Activated CD8-positive, alpha-beta memory T cell treated with anti-CD3 and anti-CD28 coated beads for 36 hours (primary cell): Measurements from ENCODE around the gene BUD31. TPM values are rescaled to one million over a fixed set of nuclear protein-coding genes. Genes with fewer than 3 reads are reported as not detected.

Experiments
- CTCF ChIA-PET: fragments of 350-600 bp; sonication (Branson Sonifier 250); formaldehyde crosslinking; loops from one replicate; lab custom pipeline; 2021; ENCODE audit warnings: antibody characterized with exemption; lab: Charles Lee
- POLR2A ChIA-PET: fragments of 350-600 bp; sonication (Branson Sonifier 250); formaldehyde crosslinking; loops from one replicate; lab custom pipeline; 2021; ENCODE audit warnings: antibody characterized with exemption; lab: Charles Lee
- total RNA-seq, 2 experiments: library from RNA; stranded (reverse); gene quantifications; one replicate each; pipeline ENCODE4 v1.2.3, GENCODE V29; 2021

BUD31 gene
- total RNA-seq, 2 experiments from 2014 or later = 173 to 180 TPM

DNA sequence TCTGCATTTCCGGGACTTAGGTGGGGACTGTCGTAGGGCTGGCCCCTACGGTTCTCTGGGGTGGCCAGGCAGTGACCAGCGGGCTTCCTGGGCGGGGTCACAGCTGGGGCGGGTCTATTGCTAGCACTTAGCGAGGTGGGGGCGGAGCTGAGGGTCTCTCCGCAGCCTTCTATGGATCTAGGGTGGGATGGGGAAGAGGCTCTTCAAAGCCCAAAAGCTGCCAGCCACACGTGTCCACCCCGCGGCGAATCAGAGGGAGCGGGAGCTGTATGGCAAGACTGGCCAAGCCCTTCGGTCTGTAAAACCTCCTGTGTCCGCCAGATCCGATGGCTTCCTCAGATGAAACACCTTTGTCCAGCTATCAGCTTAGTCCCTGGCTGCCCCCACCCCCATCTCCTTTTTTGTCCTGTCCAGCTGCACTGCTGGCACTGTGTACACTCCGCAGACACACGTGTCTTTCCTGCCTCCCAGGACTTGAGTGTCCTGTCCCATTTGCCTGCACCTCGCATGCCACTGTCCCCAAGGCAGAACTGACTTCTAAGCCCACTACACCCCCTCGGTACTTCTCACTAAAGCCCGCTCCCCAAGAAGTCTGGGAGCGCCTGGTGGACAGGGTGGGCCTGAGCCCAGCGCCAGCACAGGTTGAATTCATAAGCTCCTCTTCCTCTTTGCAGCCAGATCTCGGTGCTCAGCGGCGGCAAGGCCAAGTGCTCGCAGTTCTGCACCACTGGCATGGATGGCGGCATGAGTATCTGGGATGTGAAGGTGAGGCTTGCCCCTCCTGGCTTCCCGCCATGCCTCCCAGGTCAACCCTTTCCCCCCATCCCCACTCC lies 15.2 kb upstream of the BUD31 start:
- POLR2A ChIA-PET = interaction anchor here (0.5 to 4.6 kb wide), 4 partner anchors 8 to 755 kb away, joined by 6 to 38 read pairs (median 9); partner anchors contain the start of genes BUD31 and PDAP1

DNA sequence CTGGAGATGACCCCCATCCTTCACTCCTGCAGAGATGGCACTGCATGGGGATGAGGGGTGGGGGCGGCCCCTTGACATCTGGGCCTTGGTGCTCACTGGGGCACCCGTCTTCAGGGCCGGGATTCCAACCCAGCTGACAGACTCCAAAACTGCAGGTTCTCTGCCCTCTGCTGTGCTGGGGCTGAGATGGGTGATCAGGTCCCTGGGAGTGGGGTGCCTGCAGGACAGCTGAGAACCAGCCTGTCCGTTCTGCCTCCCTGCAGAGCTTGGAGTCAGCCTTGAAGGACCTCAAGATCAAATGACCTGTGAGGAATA lies 14.6 kb upstream of the BUD31 start:
- ChIA-PET POLR2A (interaction anchor here (0.7 to 4.6 kb wide), 2 partner anchors 9 to 13 kb away, joined by 12 to 38 read pairs; partner anchors contain the start of genes BUD31 and PDAP1), CTCF (interaction anchor here (0.6 to 2.2 kb wide), 4 partner anchors 14 to 1996 kb away, joined by 3 to 8 read pairs (median 3); partner anchors contain the start of genes BUD31 and PDAP1)

More for the DNA sequence above, 15.2 kb upstream of the BUD31 start:
- CTCF ChIA-PET = interaction anchor here (0.6 to 2.2 kb wide), 5 partner anchors 13 to 1485 kb away, joined by 3 to 8 read pairs (median 3); partner anchors contain the start of genes BUD31 and PDAP1

DNA sequence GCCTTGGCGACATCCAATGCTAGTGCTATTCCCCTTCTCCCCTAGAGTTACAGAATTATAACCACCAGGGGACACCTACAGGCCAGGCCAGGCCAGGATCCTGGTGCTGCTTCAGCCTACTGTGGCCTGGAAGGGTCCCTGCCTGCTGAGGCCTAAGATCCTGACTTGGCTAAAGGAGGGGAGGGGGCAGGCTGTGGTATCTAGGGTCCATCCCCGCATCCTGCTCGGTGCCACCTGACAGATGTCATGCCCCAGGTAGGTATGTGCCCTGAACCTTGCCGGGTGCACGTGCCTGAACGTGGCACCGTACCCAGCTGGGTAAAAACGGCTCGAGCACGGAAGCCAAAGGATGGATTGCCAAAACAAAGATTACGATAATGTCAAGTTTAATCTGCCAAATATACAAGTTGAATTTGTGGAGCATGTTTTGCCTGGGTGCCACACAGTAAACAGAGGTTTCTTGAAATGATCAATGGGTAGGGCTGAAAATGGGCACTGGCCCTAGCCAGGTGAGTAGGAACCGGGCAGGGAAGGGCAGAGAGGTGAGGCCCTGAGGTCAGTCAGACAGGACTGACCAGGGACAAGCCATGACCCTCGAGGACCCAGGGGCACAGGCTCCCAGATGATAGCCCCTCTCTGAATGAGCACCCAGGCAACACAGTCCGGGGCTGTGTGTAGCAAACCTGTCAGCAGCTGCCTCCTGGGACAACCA lies 13.0 kb upstream of the BUD31 start:
- ChIA-PET CTCF (interaction anchor here (2.2 kb wide), 1 partner anchor 12 kb away, joined by 8 read pairs; the partner anchor contains the start of genes BUD31 and PDAP1), POLR2A (interaction anchor here (4.6 kb wide), 1 partner anchor 11 kb away, joined by 38 read pairs; the partner anchor contains the start of genes BUD31 and PDAP1)

DNA sequence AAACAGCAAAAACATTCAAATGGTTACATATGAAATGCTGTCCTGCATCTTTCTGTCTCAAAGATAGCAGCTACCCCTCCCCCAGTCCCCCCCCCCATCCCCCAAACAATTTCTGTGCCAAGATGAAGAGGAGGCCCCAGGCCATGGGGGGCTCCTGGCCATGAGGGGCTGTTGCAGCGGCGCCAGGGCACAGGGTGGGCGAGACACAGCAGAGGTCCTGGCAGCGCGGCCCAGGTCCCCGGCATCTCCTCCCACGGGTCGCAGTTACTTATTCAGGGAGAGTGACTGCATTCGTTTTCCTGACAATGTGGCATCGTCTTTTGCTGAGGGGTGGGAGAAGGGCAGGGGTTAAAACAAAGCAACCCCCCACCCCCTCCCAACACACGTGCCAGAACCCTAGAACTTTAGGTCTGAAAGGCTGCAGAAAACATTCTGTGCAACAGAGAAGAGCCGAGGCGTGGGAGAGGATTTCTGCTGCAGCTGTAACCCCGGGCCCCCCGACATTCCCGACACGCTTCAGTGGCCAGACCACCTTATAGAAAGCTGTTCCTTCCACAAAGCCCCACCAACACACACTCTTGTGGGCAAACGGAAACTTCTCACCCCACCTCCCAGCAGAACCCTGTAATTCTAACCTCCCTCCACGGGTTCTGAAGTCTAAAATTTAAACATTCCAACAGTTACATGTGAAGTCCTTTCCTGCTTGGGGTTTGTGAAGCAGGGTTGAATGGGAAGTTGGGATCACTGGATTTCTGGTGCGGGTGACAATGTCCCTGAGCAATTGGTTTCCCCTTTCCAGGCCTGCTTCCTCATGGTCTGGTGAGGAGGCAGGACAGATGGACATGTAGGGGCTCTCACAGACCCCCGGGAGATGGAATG lies 12.1 kb upstream of the BUD31 start:
- CTCF ChIA-PET = no interaction called here
- POLR2A ChIA-PET = interaction anchor here (1.5 to 4.6 kb wide), 2 partner anchors 10 to 11 kb away, joined by 3 to 38 read pairs; partner anchors contain the start of genes BUD31 and PDAP1

DNA sequence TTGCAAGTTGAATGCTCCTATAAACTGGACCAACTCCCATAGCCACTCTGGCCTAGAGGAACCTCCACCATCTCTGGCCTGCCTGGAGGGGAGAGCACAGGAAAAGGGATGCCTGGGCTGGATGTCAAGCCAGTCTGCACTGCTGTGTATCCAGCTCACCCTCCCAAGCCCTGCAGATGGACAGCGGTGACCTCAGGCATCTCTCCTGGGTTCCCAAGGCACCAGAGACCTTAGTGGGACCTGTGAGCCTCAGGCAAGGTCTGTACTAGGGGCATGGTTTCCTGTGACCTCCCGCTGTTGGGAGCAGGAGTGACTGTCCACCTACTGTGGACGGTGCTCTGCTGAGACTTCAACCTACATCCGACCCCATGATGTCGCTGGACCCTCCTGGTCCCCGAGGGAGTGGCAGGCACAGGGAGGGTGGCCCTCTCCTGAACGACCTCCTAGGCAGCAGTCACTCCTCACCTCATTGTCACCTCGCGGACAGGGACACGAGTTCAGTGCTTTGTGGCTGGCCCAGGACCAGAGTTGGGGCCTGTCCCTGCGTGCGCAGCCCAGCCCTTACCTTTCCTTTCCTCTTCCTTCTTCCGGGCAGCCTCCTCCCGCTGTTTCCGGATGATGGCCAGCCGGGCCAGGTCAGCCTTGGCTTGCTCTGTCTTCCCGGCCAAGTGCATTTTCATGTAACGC lies 11.3 kb upstream of the BUD31 start:
- ChIA-PET POLR2A (interaction anchor here (1.5 kb wide), 1 partner anchor 10 kb away, joined by 3 read pairs; no protein-coding TSS in a partner anchor), CTCF (interaction anchor here (0.6 kb wide), 1 partner anchor 147 kb away, joined by 3 read pairs; no protein-coding TSS in a partner anchor)

DNA sequence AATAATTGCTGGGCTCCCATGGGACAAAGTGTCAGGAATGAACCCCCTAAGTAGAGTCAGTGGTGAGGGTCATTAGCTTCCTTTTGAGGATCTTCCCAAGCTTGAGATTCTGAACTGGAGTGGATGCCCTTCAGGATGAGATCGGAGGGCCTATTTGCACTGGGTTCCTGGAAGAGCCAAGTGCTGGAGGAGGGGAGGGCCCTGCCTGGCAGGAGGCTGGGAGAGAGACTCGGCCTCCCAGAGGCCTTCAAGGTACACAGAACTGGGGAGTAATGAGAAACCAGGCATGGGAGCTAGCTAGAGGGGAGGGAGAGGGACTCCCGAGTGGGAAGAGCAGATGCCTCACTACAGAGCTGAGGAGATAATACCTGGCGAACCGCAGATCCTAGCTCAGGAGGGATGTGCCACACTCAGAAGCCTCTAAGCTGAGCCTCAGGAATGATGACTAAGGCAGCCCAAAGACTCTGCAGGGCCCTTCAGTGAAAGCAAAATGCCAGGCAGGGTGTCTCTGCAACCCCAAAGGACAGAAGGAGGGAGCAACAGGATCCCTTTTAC lies 9.8 kb upstream of the BUD31 start:
- POLR2A ChIA-PET = interaction anchor here (0.6 to 1.6 kb wide), 3 partner anchors 9 to 375 kb away, joined by 3 to 9 read pairs (median 8); partner anchors contain the start of genes BUD31 and PDAP1

DNA sequence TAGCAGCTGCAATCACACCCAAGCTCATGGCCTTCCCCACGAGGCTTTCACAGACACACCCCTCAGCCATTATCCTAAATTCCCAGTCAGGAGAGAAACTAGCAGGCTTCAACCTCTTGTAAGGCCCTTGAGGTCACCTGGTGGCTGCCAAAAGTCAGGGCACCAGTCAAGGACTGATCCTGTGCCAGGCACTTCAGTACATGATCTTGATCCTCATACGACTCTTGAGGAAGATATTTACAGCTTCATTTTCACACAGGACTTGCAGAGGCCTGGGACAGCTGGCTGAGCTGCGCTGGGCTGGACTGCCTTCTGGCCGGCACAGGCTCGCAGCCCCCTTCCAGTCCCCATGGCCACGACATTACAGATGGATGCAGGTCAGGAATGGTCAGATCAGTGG lies 9.2 kb upstream of the BUD31 start:
- POLR2A ChIA-PET = interaction anchor here (1.0 to 1.6 kb wide), 2 partner anchors 9 kb away, joined by 3 to 9 read pairs; partner anchors contain the start of genes BUD31 and PDAP1

More for the DNA sequence above, 9.8 kb upstream of the BUD31 start:
- CTCF ChIA-PET = interaction anchor here (1.2 kb wide), 1 partner anchor 8 kb away, joined by 3 read pairs; no protein-coding TSS in a partner anchor

DNA sequence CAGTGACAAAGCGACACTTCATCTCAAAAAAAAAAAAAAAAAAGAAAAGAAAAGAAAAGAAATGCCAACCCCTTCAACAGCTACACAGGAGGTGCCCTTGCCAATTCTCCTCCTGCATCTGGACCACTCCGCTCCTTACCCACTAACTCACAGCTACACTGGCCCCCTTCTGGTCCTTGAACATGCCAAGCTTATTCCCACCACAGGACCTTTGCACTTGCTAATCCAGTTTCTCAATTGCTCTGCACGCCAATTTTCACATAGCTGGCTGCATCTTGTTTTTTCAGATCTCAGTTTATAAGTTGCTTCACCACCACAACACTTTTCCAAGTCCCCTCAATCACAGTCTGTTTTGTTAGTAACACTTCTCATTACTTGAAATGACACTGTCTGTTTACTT lies 5.9 kb upstream of the BUD31 start:
- CTCF ChIA-PET = interaction anchor here (0.6 to 1.0 kb wide), 3 partner anchors 10 to 57 kb away, joined by 3 to 5 read pairs (median 4); no protein-coding TSS in a partner anchor
- POLR2A ChIA-PET = no interaction called here

More for the DNA sequence above, 9.2 kb upstream of the BUD31 start:
- CTCF ChIA-PET = no interaction called here

DNA sequence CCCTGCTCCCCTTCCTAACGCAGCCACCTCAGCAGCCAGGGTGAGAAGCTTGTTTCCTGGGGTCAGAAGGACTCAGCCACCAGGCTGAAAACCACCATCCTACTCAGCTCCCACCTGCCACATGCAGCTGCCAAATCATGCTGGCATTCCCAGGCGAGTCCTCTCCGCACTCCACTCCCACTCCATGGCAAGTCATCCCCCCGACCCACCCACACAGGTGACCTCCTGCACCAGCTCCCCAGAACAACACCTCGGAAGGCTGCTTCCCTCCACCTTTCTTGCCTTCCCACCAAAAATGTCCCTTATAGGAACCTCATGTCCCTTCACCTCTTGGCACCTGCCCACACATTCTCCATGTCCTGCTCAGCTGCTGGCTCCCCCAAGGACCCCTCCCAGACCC lies 5.0 kb upstream of the BUD31 start:
- POLR2A ChIA-PET = no interaction called here
- CTCF ChIA-PET = interaction anchor here (1.3 kb wide), 1 partner anchor 17 kb away, joined by 4 read pairs; no protein-coding TSS in a partner anchor

DNA sequence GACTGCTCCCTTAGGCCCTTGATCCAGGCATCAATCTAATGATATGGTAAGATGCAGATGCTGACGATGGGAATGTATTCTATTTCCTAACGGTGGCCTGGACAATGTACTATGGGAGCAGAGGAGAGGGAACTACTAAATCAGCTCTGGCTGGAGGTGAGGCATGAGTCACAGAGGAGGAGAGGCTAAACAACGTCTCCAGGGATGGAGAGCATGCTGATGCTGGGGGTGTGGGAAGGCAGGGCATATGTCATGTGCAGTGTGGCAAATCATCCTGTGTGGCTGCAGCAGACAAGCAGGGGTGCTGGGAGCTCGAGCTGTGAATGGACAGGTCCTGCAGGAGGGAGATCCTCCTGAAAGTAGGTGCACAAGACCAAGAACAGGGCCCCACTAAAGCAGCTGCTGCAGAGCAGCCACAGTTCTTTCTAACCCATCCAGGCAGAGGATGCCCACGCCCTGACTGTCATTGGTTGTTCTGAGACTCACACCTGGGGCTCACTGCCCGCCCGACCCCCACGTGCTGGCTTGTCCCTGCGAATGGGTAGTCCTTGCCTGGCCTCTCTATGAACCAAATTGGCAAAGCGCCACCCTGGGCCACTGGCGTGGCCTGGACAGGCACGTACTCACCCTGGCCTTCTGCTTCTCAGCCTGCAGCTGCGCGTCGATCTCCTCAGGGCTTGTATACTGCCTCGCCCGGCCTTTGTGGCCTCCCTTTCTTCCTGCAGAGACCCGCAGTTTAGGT lies 4.4 kb upstream of the BUD31 start:
- CTCF ChIA-PET = interaction anchor here (1.3 kb wide), 1 partner anchor 18 kb away, joined by 4 read pairs; no protein-coding TSS in a partner anchor

DNA sequence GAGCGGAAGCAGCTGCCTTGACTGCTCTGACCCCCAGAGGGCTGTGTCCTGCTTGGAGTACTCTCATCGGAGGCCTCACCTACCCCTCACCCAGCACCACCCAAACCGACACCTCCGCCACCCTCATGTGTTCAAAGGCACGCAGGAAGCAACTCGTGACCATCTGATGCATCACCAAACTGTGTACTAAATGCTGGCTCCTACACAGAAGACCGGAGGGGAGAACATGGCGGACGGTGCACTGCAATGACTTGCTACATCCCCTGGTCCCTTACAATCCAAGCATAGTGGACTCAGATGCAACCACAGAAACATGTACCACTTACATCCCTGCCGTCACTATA lies 3.8 kb upstream of the BUD31 start:
- ChIA-PET CTCF (no interaction called here), POLR2A (interaction anchor here (5.3 kb wide), 1 partner anchor 11 kb away, joined by 38 read pairs; no protein-coding TSS in a partner anchor)

More for the DNA sequence above, 4.4 kb upstream of the BUD31 start:
- POLR2A ChIA-PET = interaction anchor here (5.3 kb wide), 1 partner anchor 10 kb away, joined by 38 read pairs; no protein-coding TSS in a partner anchor

DNA sequence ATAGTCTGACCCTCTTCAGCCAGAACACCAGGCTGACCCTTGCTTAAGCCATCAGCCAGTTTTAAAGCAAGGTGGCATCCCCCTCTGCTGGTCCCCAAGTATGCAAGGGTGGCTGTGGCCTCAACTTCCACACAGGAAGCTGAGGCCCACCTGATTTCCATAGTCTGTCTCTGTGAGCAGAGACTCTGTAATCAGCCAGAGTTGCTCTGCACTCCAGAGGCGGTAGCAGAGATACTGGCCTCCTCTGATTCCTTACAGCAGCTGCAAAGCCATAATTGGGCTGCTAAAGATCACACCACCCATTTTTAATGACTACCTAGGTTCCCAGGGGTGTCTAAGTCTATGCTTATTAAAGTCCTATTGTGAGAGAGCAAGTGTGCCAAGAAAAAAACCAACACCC lies 2.2 kb upstream of the BUD31 start:
- ChIA-PET POLR2A (interaction anchor here (5.3 kb wide), 1 partner anchor 13 kb away, joined by 38 read pairs; no protein-coding TSS in a partner anchor), CTCF (interaction anchor here (1.0 to 2.6 kb wide), 3 partner anchors 12 to 46 kb away, joined by 3 to 9 read pairs (median 8); no protein-coding TSS in a partner anchor)

DNA sequence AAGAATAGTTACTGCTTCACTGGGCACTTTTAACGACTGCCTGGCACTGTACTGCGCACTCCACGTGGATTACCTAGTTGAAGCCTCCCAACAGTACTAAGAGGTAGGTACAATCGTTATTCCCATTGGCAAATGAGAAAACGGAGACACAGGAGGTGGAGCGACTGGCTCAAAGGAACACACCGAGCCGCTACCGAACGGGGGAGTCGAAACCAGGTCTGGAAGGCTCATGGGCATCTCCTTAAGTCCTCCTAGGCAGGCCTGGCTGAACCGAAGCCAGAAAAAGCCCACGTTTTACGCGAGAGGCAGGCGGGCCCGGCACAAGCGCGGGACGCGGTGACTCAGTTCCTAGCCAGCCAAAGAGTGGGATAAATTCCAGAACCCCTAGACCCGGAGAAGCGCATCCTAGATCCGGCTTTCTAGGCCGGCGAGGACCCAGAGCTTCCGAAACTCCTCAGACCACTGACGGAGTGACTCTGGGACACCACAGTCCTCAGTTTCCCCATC lies 844 bp upstream of the BUD31 start:
- ChIA-PET POLR2A (interaction anchor here (0.6 to 5.3 kb wide), 7 partner anchors 9 to 92 kb away, joined by 3 to 38 read pairs (median 3); partner anchors contain the start of genes PTCD1 and ZNF394), CTCF (interaction anchor here (1.0 to 2.6 kb wide), 4 partner anchors 9 to 47 kb away, joined by 3 to 9 read pairs (median 6); no protein-coding TSS in a partner anchor)

DNA sequence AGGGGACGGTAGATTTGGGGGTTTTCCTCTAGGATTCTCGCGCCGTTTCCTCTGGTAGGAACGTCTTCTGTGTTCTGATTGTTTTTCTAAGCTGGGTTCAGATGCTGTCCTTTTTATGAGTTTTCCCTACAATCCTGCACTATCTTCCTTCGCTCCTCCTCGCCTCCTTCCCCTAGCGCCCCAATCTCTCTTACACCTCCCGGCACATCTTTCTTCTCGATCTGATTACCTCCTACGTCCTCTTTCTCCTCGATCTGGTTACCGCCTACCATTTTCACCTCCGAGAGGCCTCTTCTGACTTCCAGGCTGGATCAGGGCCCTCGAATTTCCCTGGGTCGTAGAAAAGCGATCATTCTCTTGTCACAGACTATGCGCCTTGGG lies 413 bp downstream of the BUD31 start:
- CTCF ChIA-PET = interaction anchor here (1.0 to 2.6 kb wide), 3 partner anchors 15 to 84 kb away, joined by 3 to 8 read pairs (median 3); partner anchors contain the start of gene ARPC1A
- POLR2A ChIA-PET = interaction anchor here (0.8 to 5.3 kb wide), 9 partner anchors 10 to 149 kb away, joined by 3 to 38 read pairs (median 5); partner anchors contain the start of genes ARPC1B, CPSF4, PTCD1 and ZNF394

DNA sequence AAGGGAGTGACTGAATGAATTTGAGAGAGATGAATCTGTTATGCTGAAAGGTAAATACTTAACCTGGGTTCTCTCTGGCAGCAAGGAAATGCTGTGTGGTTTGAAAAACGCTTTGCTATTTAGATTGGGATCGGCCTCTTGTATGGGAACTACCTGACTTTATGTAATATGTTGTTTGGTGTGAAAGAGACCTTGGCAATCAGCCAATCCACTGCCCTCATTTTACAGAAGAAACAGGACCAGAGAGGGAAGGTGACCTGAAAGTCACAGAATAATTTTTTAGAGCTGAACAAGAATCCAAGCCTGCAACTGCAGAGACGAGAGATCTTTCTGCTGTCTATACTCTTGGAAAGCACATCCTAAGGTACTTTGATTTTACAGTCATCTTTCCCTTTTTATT lies 1.0 kb downstream of the BUD31 start:
- ChIA-PET CTCF (no interaction called here), POLR2A (interaction anchor here (0.9 to 1.6 kb wide), 2 partner anchors 29 to 148 kb away, joined by 3 to 8 read pairs; partner anchors contain the start of genes CPSF4, PTCD1 and ZNF655)
